Kidney (tissue), 14 donors: ENCODE data around the gene SULF2. TPM values are rescaled to one million over a fixed set of nuclear protein-coding genes. Genes with fewer than 3 reads are reported as not detected.

Source experiments
- DNase-seq, 5 donors: peaks; one replicate each; pipeline ENCODE4 v3.0.0-alpha.2; 2013 to 2020
- FAIRE-seq: peaks from 2 replicates; lab custom pipeline; 2012; peaks lifted over from hg19 to GRCh38; lab: Jason Lieb, UNC
- H3K27ac ChIP-seq, 2 donors: one replicate each; pipeline ENCODE4 v1.7.0; 2013; ENCODE audit warnings: low read depth in 2 of 2, low read length in 2 of 2, inconsistent platforms in 1 of 2
- H3K27me3 ChIP-seq: one replicate; pipeline ENCODE4 v1.7.1; 2013; ENCODE audit warnings: low read length, inconsistent platforms; ENCODE audit not compliant: control insufficient read depth, insufficient read depth
- H3K36me3 ChIP-seq, 3 donors: one replicate each; pipeline versions ENCODE4 v1.7.0 to v1.7.1; 2013; ENCODE audit warnings: low read length in 3 of 3, control low read depth in 1 of 3, inconsistent platforms in 1 of 3; ENCODE audit not compliant: insufficient read depth in 3 of 3, control insufficient read depth in 2 of 3
- H3K4me1 ChIP-seq, 3 donors: one replicate each; pipeline versions ENCODE4 v1.7.0 to v1.7.1; 2013; ENCODE audit warnings: low read length in 3 of 3, inconsistent platforms in 1 of 3, low read depth in 1 of 3; ENCODE audit not compliant: control insufficient read depth in 2 of 3, insufficient read depth in 2 of 3
- H3K4me3 ChIP-seq, 3 donors: one replicate each; pipeline versions ENCODE4 v1.7.0 to v1.8.1; 2013; ENCODE audit warnings: low read length in 3 of 3, control low read depth in 1 of 3, inconsistent platforms in 1 of 3
- H3K9ac ChIP-seq, 3 donors: one replicate each; pipeline versions ENCODE4 v1.7.0 to v1.7.1; 2013; ENCODE audit warnings: low read length in 3 of 3, control low read depth in 1 of 3, inconsistent platforms in 1 of 3
- H3K9me3 ChIP-seq, 3 donors: one replicate each; pipeline versions ENCODE4 v1.7.0 to v1.7.1; 2013; ENCODE audit warnings: low read length in 3 of 3, control low read depth in 1 of 3, inconsistent platforms in 1 of 3; ENCODE audit not compliant: control insufficient read depth in 2 of 3, insufficient read depth in 1 of 3
- intact Hi-C: fragments of 100-400 bp; cut with DNase I; formaldehyde crosslinking; loops from one replicate; pipeline ENCODE4 v1.11.1; 2022
- polyA plus RNA-seq: library from polyadenylated mRNA; stranded (reverse); fragments of 350-450 nt; fragmentation: Illumina TruSeq; extraction: RNeasy Lipid Tissue Mini Kit (QIAGEN cat#74804); gene quantifications from one replicate; pipeline ENCODE4 v1.2.3, GENCODE V29; 2014; ENCODE audit warnings: low read depth, low replicate concordance; ENCODE audit not compliant: insufficient read depth
- total RNA-seq: library from RNA; stranded (reverse); fragmentation: NEBNext Ultra II Directional; extraction: Animal tissue kit (Norgen Biotek cat#: 25700); gene quantifications from one replicate; pipeline ENCODE4 v1.2.1, GENCODE V29; 2021
- TF ChIP-seq, protein P1 (sequence below): IDR thresholded peaks from 3 replicates; pipeline ENCODE4 v1.5.1; 2012; ENCODE audit warnings: mild to moderate bottlenecking, moderate library complexity, borderline replicate concordance; ENCODE audit not compliant: insufficient read depth; ENCODE audit errors: extremely low read depth
- donor health status: control.
- donor health status: control.
- donor health status: control.
- donor health status: control.
- donor health status: control.
- donor health status: DM: yes; HTN: yes; CAD: no.
- donor health status: Normal renal cell carcinoma (clear cell type).

Gene SULF2
- total and polyA plus RNA-seq, 2 donors from 2014 or later, result 85.1 to 257 TPM

GRCh38 chr20:47775841-47776240 lies 9.4 kb downstream of the SULF2 start:
- intact Hi-C loops, result no loop called here
- H3K9ac ChIP-seq, result no peak overlapping the region
- no peaks in the 10 kb centered on the region for H3K27me3 ChIP-seq
- H3K4me1 ChIP-seq, result peaks cover 0 to 10% (median 0%) of the 10 kb centered on the region in 3 donors
- no peak overlapping the region for H3K27ac ChIP-seq
- DNase-seq, result no peak
- H3K9me3 ChIP-seq, result no peaks in the 10 kb centered on the region
- FAIRE-seq, result no peak
- no peak overlapping the region for H3K4me3 ChIP-seq
- H3K36me3 ChIP-seq, result no peaks in the 10 kb centered on the region
- TF ChIP-seq, protein P1, sequence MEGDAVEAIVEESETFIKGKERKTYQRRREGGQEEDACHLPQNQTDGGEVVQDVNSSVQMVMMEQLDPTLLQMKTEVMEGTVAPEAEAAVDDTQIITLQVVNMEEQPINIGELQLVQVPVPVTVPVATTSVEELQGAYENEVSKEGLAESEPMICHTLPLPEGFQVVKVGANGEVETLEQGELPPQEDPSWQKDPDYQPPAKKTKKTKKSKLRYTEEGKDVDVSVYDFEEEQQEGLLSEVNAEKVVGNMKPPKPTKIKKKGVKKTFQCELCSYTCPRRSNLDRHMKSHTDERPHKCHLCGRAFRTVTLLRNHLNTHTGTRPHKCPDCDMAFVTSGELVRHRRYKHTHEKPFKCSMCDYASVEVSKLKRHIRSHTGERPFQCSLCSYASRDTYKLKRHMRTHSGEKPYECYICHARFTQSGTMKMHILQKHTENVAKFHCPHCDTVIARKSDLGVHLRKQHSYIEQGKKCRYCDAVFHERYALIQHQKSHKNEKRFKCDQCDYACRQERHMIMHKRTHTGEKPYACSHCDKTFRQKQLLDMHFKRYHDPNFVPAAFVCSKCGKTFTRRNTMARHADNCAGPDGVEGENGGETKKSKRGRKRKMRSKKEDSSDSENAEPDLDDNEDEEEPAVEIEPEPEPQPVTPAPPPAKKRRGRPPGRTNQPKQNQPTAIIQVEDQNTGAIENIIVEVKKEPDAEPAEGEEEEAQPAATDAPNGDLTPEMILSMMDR, result no peak

DNA sequence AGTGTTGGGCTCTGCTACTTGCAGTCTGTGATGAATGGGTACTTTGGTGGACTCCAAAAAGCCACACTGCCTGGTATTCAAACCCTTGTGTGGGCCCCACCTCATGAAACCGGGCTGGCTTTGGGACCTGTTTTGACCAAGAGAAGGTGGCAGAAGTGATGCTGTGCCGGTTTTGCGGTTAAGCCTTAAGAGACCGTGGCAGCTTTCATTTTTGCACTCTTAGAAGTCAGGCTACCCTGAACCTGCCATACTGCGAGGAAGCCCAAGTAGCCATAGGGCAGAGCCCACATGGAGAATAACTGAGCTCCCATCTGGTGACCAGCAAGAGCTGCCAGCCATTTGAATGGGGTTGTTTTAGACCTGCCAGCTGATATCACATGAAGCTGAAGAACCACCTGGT lies 10.2 kb downstream of the SULF2 start:
- Histone ChIP-seq H3K27ac (no peak overlapping the region), H3K4me1 (peaks cover 0 to 10% (median 0%) of the 10 kb centered on the region in 3 donors), H3K4me3 (no peak overlapping the region), H3K36me3 (no peaks in the 10 kb centered on the region), H3K9ac (no peak overlapping the region), H3K9me3 (no peaks in the 10 kb centered on the region), H3K27me3 (no peaks in the 10 kb centered on the region)
- DNase-seq (no peak), FAIRE-seq (no peak)
- intact Hi-C loops, result no loop called here
- TF ChIP-seq, protein P1, result no peak

DNA sequence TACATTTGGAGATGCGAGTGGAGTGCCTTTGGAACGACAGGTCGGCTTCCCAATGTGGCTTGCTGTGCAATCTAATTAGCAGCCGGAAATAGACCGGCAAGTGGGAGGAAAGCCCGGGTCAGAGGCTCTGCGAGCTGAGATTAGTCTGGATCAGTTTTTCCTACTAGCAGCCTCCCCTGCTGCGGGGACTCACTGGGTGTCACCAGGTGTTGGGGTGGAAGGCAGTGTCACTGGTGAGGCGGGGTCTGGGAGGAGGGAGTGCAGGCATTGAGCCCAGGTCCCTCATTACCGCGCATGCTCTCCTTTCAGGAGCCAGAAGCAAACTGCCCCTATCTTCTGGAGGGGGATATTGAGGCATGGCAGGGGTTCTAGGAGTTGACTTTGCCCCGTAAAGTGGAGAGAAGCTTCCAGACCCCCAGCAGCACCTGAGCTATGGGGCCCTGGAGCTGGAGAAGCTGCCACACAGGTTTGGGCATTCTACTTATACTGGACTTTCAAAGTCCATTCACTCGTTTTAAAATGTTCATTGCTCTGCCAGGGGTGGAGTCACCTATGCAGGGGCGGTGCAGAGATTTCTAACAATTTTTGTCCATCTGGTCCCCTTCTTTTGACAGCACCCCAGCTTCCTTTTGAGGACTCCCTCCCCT lies 11.0 kb downstream of the SULF2 start:
- peaks cover 0 to 10% (median 0%) of the 10 kb centered on the region in 3 donors for H3K4me1 ChIP-seq
- intact Hi-C loops, result no loop called here
- H3K9ac ChIP-seq, result no peak overlapping the region
- FAIRE-seq (no peak), DNase-seq (peak; percentile 59 to 80 (median 69))
- H3K9me3 ChIP-seq, result no peaks in the 10 kb centered on the region
- no peak overlapping the region for H3K4me3 ChIP-seq
- no peaks in the 10 kb centered on the region for H3K27me3 ChIP-seq
- TF ChIP-seq, protein P1, result no peak
- H3K27ac ChIP-seq, result no peak overlapping the region
- no peaks in the 10 kb centered on the region for H3K36me3 ChIP-seq
